HG03442 (cell line): ENCODE results near the gene GNAZ.

Experiments
- ATAC-seq: cut with Tn5 transposase; IDR thresholded peaks from one replicate; pipeline ENCODE4 v1.9.1; 2021; ENCODE audit warnings: mild to moderate bottlenecking, moderate library complexity; ENCODE audit not compliant: unreplicated experiment

GNAZ gene

GRCh38 chr22:23150762-23151161, 80.4 kb downstream of the GNAZ start:
- no peak for ATAC-seq

GRCh38 chr22:23151827-23152226, 81.5 kb downstream of the GNAZ start:
- ATAC-seq: no peak

GRCh38 chr22:23152238-23153114, 82.2 kb downstream of the GNAZ start:
- ATAC-seq: no peak

- ATAC-seq: no peak
These were observed 83.7 kb downstream of the GNAZ start for GRCh38 chr22:23153994-23154393.

GRCh38 chr22:23154461-23154860, 84.1 kb downstream of the GNAZ start:
- ATAC-seq: no peak

- ATAC-seq: no peak
These were observed 84.8 kb downstream of the GNAZ start for GRCh38 chr22:23155143-23155542.

- no peak for ATAC-seq
These were observed 85.5 kb downstream of the GNAZ start for GRCh38 chr22:23155831-23156230.

- ATAC-seq: no peak
These were observed 86.0 kb downstream of the GNAZ start for GRCh38 chr22:23156286-23156685.

GRCh38 chr22:23157560-23158515, 87.5 kb downstream of the GNAZ start:
- no peak for ATAC-seq

- no peak for ATAC-seq
These were observed 88.4 kb downstream of the GNAZ start for GRCh38 chr22:23158516-23159290.

- no peak for ATAC-seq
These were observed 88.9 kb downstream of the GNAZ start for GRCh38 chr22:23159291-23159630.

- ATAC-seq: no peak
These were observed 90.7 kb downstream of the GNAZ start for GRCh38 chr22:23161029-23161428.

- ATAC-seq: no peak
These were observed 91.3 kb downstream of the GNAZ start for GRCh38 chr22:23161574-23161973.

GRCh38 chr22:23163665-23164064, 93.3 kb downstream of the GNAZ start:
- ATAC-seq: no peak

- ATAC-seq: no peak
These were observed 93.8 kb downstream of the GNAZ start for GRCh38 chr22:23164091-23164490.

GRCh38 chr22:23166042-23166831, 95.9 kb downstream of the GNAZ start:
- no peak for ATAC-seq

- no peak for ATAC-seq
These were observed 96.7 kb downstream of the GNAZ start for GRCh38 chr22:23166841-23167616.

GRCh38 chr22:23168391-23169042, 98.2 kb downstream of the GNAZ start:
- ATAC-seq: no peak

- ATAC-seq: no peak
These were observed 98.7 kb downstream of the GNAZ start for GRCh38 chr22:23169043-23169406.
